Stimulated activated CD4-positive, alpha-beta T cell treated with anti-CD3 and anti-CD28 coated beads, TNF-alpha, amount 100 ng/mL, for 24 hours (primary cell): ENCODE data around the gene EMP1.
"Not testable (repeated sequence)": the region's sequence is repeated elsewhere in the genome, so short reads cannot be mapped to it uniquely, and the experiment has no call there.

ENCODE experiments used
- DNase-seq, 3 experiments: peaks; one replicate each; pipeline ENCODE4 v3.0.0-alpha.2; 2020; ENCODE audit warnings: low read depth in 3 of 3

EMP1 gene

DNA sequence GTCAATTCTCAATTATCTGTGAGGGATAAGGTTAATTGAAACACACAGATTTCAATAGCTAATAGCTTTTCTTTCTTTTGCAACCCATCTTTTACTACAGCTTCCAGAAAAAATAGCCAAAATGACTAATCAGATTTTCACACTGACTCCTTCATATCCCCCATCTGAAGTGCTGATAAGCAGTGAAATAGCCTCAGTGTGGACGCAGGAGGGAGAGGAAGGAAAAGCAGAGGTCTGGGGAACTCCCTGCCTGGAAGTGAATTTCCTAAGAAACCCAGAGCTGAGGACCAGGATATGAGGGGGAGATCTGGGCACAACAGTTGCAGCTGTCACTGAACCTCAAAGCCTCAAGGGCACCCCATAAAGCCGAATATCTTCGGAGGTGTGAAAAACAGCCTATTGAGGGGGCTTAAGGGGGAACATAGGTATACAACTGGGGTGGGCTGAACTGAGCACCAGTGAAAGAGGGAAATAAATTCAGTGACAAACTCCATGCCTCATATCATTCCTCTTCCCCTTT is 60.9 kb downstream of the EMP1 start:
- DNase-seq, result no peak

DNA sequence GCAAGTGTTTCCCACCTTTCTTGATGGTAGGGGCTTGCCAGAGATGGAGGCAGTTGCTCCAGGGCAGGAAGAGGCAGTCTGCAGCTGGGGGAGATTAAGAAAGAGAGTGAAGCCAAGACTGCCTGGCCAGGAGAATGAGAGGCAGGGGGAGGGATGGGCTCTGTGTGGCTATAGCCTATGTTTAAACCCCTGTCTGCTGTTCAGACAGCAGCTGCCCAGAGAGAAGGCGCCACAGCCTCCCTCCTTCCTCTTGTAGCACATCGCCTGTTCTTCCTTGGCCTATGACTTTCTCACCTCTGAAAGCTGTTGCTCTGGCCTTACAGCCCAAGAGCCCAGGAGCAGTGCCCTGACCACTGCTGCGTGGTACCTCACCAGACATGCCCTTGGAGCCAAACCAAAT is 61.7 kb downstream of the EMP1 start:
- DNase-seq, result no peak

DNA sequence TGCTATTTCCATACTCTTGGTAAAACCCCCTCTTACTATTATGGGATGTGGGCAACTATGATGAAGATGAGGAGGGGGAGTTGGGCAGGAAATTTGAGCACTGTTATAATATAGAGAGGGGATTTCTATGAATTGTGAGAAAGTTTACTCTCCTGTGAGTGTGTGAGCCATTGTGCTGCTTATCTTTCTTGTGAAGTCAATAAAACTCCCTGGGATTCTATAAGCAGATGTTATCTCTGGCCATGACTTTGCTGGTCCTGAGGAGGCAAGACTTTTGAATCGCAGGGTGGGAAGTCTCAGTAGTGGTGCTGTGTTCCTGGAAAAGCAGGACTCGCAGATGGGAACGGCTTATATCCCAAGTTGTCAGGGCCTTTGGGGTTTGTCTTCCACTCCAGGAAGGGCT is 62.2 kb downstream of the EMP1 start:
- DNase-seq, result no peak

DNA sequence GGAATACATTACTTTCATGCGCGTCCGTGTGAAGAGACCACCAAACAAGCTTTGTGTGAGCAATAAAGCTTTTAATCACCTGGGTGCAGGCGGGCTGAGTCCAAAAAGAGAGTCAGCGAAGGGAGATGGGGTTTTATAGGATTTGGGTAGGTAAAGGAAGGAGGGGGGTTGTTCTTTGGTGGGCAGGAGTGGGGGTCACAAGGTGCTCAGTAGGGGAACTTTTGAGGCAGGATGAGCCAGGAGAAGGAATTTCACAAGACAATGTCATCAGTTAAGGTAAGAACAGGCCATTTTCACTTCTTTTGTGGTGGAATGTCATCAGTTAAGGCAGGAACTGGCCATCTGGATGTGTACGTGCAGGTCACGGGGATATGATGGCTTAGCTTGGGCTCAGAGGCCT is 63.1 kb downstream of the EMP1 start:
- not testable (repeated sequence) for DNase-seq

DNA sequence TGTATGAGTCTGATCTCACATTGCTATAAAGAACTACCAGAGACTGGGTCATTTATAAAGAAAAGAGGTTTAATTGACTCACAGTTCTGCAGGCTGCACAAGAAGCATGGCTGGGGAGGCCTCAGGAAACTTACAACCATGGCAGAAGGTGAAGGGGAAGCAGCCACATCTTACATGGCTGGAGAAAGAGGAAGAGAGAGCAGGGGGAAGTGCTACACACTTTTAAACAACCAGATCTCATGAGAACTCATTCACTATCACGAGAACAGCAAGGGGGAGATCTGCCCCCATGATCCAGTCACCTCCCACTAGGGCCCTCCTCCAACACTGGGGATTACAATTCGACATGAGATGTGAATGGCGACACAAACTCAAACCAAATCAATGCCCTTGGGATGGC is 71.3 kb downstream of the EMP1 start:
- DNase-seq, result not testable (repeated sequence)

DNA sequence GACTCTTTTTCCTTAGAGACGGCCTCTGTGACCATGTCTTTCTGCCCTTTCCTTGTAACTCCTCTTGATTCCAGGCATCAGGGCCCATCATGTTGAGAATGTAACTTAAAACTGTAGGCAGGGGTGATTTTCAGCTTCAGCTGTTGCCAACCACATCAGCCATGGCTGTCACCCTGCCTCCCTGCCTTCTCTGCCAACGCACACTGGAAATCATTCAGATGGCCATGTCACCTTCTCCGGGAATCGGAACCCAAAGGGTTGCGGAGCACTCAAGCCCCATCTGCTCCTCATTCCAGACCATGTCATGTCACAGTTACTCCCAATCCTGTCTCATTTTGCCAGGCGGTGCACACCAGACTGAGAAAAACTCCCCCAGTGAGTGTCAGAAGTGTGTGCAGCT is 72.1 kb downstream of the EMP1 start:
- no peak for DNase-seq
